Measurements from ENCODE around the gene GPR176.

GRCh38 chr15:39770748-39771689 is 149.0 kb downstream of the GPR176 start:
- TF ChIP-seq EZH2 (IDR thresholded peaks at IDR 0.05; ENCODE audit: insufficient read depth, low read length) (no peak), CTCF (IDR thresholded peaks at IDR 0.05; ENCODE audit: insufficient read depth, low read depth, low read length) (no peak)

Data from astrocyte (in vitro differentiated cells and primary cell).